SK-N-SH treated with all-trans-retinoic acid at 6 μM for 48 hours (cell line): ENCODE data around the gene TREX2.
"Not testable (repeated sequence)": the region's sequence is repeated elsewhere in the genome, so short reads cannot be mapped to it uniquely, and the experiment has no call there.

Source experiments
- BACH2 ChIP-seq: fragments of 250-450 bp; sonication (Bioruptor Pico); IDR thresholded peaks from 2 replicates; pipeline ENCODE4 v1.9.0; 2021; ENCODE audit warnings: mild to moderate bottlenecking, borderline replicate concordance
- CSRNP3 ChIP-seq: fragments of 250-450 bp; sonication (Bioruptor Pico); IDR thresholded peaks from 2 replicates; pipeline ENCODE4 v1.5.1; 2021; ENCODE audit warnings: mild to moderate bottlenecking, moderate library complexity
- RARB ChIP-seq: fragments of 250-450 bp; sonication (Bioruptor Pico); IDR thresholded peaks from 2 replicates; pipeline ENCODE4 v1.8.0; 2021; ENCODE audit warnings: mild to moderate bottlenecking, moderate library complexity
- TCF4 ChIP-seq: fragments of 250-450 bp; sonication (Bioruptor Pico); IDR thresholded peaks from 2 replicates; pipeline ENCODE4 v1.8.0; 2021; ENCODE audit warnings: mild to moderate bottlenecking, moderate library complexity, borderline replicate concordance
- ZFP3 ChIP-seq: fragments of 250-450 bp; sonication (Bioruptor Pico); IDR thresholded peaks from 2 replicates; pipeline ENCODE4 v1.5.0; 2020; ENCODE audit warnings: mild to moderate bottlenecking, moderate library complexity
- ZFP30 ChIP-seq: fragments of 450-650 bp; formaldehyde crosslinking; IDR thresholded peaks from 2 replicates; pipeline ENCODE4 v1.5.0; 2022; ENCODE audit warnings: mild to moderate bottlenecking, moderate library complexity
- ZNF70 ChIP-seq: fragments of 450-650 bp; formaldehyde crosslinking; IDR thresholded peaks from 2 replicates; pipeline ENCODE4 v1.5.0; 2020; ENCODE audit warnings: mild to moderate bottlenecking, moderate library complexity

GRCh38 chrX:153404333-153404732, 41.5 kb downstream of the TREX2 start:
- not testable (repeated sequence) for TF ChIP-seq ZFP3; CSRNP3 (CRISPR knock-in tag); TCF4; ZNF70 (CRISPR knock-in tag); BACH2 (CRISPR knock-in tag); ZFP30; RARB (CRISPR knock-in tag)
